ENCODE results near the gene KANK2.

DNA sequence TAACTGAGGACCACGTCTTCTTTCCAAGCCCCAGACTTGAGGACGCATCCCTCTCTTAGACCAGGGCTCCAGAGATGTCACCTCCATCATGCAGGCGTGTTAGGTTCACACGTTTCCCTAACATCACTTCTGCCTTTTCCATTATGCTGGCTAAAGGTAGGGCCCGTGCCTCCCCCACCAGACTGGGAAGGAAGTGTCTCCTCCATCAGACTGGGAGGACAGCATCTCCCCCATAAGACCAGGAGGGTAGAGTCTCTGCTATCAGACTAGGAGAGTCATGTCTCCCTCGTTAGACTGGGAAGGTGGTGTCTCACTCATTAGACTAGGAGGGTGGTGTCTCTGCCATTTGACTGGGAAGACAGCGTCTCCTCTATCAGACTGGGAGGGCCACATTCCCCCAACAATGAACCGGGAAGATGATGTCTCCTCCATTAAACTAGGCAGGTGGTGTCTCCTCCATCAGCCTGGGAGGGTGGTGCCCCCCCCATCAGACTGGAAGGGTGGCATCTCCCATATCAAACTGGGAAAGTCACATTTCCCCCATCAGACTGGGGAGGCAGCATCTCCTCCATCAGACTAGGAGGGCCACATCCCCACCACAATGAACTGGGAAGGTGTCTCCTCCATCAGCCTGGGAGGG, 23.7 kb downstream of the KANK2 start:
- TF ChIP-seq, protein P1, sequence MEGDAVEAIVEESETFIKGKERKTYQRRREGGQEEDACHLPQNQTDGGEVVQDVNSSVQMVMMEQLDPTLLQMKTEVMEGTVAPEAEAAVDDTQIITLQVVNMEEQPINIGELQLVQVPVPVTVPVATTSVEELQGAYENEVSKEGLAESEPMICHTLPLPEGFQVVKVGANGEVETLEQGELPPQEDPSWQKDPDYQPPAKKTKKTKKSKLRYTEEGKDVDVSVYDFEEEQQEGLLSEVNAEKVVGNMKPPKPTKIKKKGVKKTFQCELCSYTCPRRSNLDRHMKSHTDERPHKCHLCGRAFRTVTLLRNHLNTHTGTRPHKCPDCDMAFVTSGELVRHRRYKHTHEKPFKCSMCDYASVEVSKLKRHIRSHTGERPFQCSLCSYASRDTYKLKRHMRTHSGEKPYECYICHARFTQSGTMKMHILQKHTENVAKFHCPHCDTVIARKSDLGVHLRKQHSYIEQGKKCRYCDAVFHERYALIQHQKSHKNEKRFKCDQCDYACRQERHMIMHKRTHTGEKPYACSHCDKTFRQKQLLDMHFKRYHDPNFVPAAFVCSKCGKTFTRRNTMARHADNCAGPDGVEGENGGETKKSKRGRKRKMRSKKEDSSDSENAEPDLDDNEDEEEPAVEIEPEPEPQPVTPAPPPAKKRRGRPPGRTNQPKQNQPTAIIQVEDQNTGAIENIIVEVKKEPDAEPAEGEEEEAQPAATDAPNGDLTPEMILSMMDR (IDR thresholded peaks at IDR 0.05) = no peak
- no peak for TF ChIP-seq POLR2A (IDR thresholded peaks at IDR 0.05)

All from uterus (tissue), 2 donors.